IPS-18c (cell line): ENCODE measurements around the gene AURKA.
"Not testable (repeated sequence)": the region's sequence is repeated elsewhere in the genome, so short reads cannot be mapped to it uniquely, and the experiment has no call there.

Source experiments
- H3K4me3 ChIP-seq: 2 replicates; pipeline ENCODE4 v1.7.0; 2013; ENCODE audit warnings: low read depth, mild to moderate bottlenecking, low read length, moderate library complexity; ENCODE audit not compliant: insufficient read depth
- H3K9me3 ChIP-seq: one replicate; pipeline ENCODE4 v1.6.1; 2013; ENCODE audit warnings: mild to moderate bottlenecking, low read length, moderate library complexity; ENCODE audit not compliant: control insufficient read depth, insufficient read depth

AURKA gene

GRCh38 chr20:56406910-56407309, 14.9 kb upstream of the AURKA start:
- no peak overlapping the region for H3K4me3 ChIP-seq

GRCh38 chr20:56405356-56405755, 13.3 kb upstream of the AURKA start:
- not testable (repeated sequence) for H3K4me3 ChIP-seq, H3K9me3 ChIP-seq

More at GRCh38 chr20:56406910-56407309, 14.9 kb upstream of the AURKA start:
- no peaks in the 10 kb centered on the region for H3K9me3 ChIP-seq

DNA sequence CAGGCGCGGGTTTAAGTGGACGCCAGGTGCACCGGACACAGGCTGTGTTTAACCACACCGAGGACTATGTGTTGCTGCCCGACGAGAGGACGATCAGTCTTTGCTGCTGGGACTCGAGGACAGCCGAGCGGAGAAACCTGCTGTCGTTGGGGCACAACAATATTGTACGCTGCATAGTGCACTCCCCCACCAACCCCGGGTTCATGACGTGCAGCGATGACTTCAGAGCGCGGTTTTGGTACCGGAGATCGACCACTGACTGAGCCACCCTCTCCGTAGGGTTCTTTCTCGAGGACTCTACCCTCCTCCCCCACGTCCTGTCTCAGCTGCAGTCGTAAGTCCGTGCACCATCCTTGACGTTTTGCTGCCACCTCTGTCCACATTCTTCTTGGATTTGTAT, 11.4 kb upstream of the AURKA start:
- Histone ChIP-seq H3K4me3 (no peak overlapping the region), H3K9me3 (no peaks in the 10 kb centered on the region)

DNA sequence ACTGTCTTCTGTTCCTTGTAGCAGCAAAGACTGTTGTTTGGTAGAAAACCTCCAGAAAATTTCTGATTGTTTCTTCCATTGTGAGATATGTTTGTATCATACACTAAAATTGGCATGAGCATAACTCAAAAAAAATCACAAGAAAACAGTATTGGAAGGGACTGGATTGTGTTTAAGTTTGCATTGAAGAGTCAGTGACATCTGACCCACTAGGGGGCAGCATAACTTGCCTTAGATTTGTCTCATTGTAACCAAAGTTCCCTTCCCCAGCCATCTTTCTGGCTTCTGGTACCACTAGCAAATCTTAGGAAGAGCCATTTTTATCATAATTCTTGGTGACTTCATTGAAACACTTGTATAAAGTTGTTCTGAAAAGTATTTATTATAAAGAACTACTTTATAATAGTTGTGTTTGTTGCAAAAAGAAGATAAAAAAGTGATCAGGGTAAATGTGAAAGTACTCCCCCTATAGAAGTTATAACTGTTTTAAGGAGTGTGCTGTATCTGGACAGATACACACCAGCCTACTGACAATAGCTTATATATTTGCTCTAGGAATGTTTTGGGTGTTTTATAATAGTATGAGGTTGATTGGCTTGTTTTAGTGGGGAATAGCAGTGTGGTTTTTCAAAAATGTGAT, 8.1 kb upstream of the AURKA start:
- no peaks in the 10 kb centered on the region for H3K9me3 ChIP-seq
- no peak overlapping the region for H3K4me3 ChIP-seq

- Histone ChIP-seq H3K9me3 (no peaks in the 10 kb centered on the region), H3K4me3 (no peak overlapping the region)
These were observed 3.2 kb upstream of the AURKA start for GRCh38 chr20:56395166-56395565.

DNA sequence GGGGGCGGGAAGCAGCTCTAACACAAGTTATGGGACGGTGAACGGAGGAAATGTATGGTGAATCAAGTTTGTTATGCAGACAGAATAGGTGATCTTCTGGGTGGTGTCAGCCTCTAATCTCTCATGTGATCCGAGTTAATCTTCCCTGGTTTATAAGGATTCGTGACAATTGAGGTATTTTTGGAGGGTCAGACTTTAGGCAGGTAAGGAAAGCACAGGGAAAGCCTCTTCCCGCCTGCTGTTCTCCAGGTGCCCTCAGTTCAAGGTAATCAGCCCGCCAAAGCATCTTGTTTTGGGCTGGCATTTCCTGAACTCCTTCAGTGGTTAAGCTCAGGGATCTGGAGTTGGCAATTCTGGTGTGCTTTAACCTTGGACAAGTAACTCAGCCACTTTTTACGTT, 1.6 kb upstream of the AURKA start:
- H3K9me3 ChIP-seq: no peaks in the 10 kb centered on the region
- peak overlapping the region; percentile 95 for H3K4me3 ChIP-seq

GRCh38 chr20:56392881-56393482, 967 bp upstream of the AURKA start:
- peak overlapping the region; percentile 95 for H3K4me3 ChIP-seq
- H3K9me3 ChIP-seq: no peaks in the 10 kb centered on the region

- Histone ChIP-seq H3K9me3 (no peaks in the 10 kb centered on the region), H3K4me3 (peak overlapping the region; percentile 95)
These were observed 351 bp downstream of the AURKA start for GRCh38 chr20:56391596-56392131.

- H3K9me3 ChIP-seq: no peaks in the 10 kb centered on the region
- H3K4me3 ChIP-seq: peak overlapping the region; percentile 95
These were observed 978 bp downstream of the AURKA start for GRCh38 chr20:56391037-56391436.

DNA sequence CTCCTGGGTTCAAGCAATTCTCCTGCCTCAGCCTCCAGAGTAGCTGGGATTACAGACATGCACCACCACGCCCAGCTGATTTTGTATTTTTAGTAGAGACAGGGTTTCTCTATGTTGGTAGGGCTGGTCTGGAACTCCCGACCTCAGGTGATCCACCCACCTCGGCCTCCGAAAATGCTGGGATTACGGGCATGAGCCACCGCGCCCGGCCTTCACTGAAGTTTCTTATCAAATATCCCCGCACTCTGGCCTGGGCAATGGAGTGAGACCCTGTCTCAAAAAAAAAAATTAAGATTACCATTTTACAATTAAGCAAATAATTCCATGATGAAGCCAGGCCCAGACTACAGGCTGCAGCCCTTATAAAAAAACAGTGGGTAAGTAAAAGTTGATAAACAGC, 1.6 kb downstream of the AURKA start:
- peak overlapping the region; percentile 95; the same call in 1 of the 2 replicates for H3K4me3 ChIP-seq
- H3K9me3 ChIP-seq: not testable (repeated sequence)

DNA sequence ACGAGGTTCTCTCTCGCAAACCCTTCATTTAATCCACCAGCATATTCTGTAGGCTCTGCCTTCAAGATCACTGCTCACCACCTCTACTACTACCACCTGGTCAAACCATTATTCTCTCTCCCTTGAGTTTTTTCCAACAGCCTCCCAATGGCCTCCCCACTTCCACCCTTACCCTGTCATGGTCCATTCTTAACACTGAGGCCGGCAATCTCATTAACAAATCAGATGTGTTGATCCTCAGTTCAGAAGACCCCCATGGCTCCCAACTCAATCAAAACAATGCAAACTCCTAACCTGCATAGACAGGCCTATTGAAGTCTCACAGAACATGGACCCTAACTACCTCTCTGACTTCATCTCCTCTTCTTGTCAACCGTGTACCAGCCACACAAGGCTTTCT, 2.2 kb downstream of the AURKA start:
- Histone ChIP-seq H3K9me3 (no peaks in the 10 kb centered on the region), H3K4me3 (no peak overlapping the region)

GRCh38 chr20:56388882-56389281, 3.1 kb downstream of the AURKA start:
- H3K9me3 ChIP-seq: no peaks in the 10 kb centered on the region
- H3K4me3 ChIP-seq: no peak overlapping the region

- Histone ChIP-seq H3K9me3 (no peaks in the 10 kb centered on the region), H3K4me3 (no peak overlapping the region)
These were observed 5.8 kb downstream of the AURKA start for GRCh38 chr20:56386219-56386618.

DNA sequence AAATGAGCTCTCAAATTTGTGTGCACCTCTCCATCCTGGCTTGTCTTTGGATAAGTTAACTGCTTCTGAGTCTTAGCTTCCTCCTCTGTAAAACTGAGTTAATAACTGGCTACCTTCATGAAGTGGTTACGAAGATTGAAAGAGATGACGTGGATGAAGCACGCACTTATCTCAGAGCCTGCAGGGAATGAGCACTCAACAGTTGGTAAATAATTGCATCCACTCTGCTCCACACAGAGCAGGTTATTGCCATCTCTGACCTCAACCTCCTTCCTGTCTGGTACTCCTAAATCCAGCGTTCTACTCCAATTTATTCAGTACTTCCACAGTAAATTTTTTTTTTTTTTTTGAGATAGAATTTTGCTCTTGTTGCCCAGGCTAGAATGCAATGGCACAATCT, 6.9 kb downstream of the AURKA start:
- H3K4me3 ChIP-seq: no peak overlapping the region
- no peaks in the 10 kb centered on the region for H3K9me3 ChIP-seq

GRCh38 chr20:56383334-56383733, 8.7 kb downstream of the AURKA start:
- no peaks in the 10 kb centered on the region for H3K9me3 ChIP-seq
- H3K4me3 ChIP-seq: no peak overlapping the region

DNA sequence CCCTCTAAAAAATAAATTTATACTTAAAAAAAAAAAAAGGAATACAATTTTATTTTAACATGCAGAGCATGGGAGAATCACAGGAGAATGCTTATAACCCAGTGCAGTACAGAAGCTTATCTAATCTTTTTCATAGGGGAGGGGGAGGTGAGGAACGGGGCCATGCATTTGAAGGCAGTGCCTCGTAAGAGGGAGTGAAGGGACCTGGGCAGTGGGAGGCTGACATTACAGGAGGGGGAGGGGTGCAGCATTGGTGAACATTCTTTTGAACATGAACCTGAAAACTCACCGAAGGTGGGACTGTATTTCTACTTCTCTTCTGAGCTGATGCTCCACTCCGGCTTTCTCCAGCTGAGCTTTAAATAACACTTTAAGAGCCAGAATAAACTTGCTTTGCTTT, 9.3 kb downstream of the AURKA start:
- H3K9me3 ChIP-seq: no peaks in the 10 kb centered on the region

GRCh38 chr20:56381501-56381900, 10.5 kb downstream of the AURKA start:
- no peaks in the 10 kb centered on the region for H3K9me3 ChIP-seq
- no peak overlapping the region for H3K4me3 ChIP-seq

More for the DNA sequence above, 9.3 kb downstream of the AURKA start:
- no peak overlapping the region for H3K4me3 ChIP-seq

DNA sequence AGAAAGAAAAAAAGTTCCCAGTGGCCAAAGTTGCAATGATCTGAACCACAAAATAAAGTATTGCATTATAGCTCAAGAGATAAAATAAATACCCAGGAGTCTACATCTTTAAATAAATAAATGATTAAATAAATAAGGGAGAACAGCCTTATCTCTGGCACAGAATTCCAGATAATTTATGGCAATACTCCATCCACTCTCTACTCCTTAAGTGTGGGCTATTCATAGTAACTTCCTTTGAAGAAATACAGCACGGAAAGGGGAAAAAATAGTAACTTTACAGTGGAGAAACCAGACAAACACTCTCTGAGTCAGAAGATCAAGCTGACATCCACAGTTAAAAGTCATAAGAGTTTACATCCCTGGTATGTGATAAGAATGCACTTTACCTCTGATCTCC, 11.6 kb downstream of the AURKA start:
- H3K9me3 ChIP-seq: no peaks in the 10 kb centered on the region
- H3K4me3 ChIP-seq: no peak overlapping the region

GRCh38 chr20:56378386-56378785, 13.6 kb downstream of the AURKA start:
- Histone ChIP-seq H3K4me3 (no peak overlapping the region), H3K9me3 (no peaks in the 10 kb centered on the region)
